ENCODE measurements around the gene DENND4C.

GRCh38 chr9:19410594-19410993 lies 180.1 kb downstream of the DENND4C start:
- TF ChIP-seq, protein P1, sequence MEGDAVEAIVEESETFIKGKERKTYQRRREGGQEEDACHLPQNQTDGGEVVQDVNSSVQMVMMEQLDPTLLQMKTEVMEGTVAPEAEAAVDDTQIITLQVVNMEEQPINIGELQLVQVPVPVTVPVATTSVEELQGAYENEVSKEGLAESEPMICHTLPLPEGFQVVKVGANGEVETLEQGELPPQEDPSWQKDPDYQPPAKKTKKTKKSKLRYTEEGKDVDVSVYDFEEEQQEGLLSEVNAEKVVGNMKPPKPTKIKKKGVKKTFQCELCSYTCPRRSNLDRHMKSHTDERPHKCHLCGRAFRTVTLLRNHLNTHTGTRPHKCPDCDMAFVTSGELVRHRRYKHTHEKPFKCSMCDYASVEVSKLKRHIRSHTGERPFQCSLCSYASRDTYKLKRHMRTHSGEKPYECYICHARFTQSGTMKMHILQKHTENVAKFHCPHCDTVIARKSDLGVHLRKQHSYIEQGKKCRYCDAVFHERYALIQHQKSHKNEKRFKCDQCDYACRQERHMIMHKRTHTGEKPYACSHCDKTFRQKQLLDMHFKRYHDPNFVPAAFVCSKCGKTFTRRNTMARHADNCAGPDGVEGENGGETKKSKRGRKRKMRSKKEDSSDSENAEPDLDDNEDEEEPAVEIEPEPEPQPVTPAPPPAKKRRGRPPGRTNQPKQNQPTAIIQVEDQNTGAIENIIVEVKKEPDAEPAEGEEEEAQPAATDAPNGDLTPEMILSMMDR (conservative IDR thresholded peaks at IDR 0.05; ENCODE audit: low read depth, low read length), result no peak
- no peak for TF ChIP-seq POLR2A (IDR thresholded peaks at IDR 0.05; ENCODE audit: low read depth, low read length)

Data from IMR-90 (cell line).